HFFc6 (cell line): Measurements from ENCODE around the gene RAB44. TPM values are rescaled to one million over a fixed set of nuclear protein-coding genes. Genes with fewer than 3 reads are reported as not detected.

Experiments used
- DNase-seq: peaks from one replicate; pipeline ENCODE4 v3.0.0-alpha.2; 2018
- H3K27ac Mint-ChIP-seq: 2 replicates; pipeline ENCODE4 v1.8.0; 2020; ENCODE audit warnings: mild to moderate bottlenecking, mixed read lengths
- H3K27me3 Mint-ChIP-seq: 2 replicates; pipeline ENCODE4 v1.8.0; 2021; ENCODE audit warnings: mild to moderate bottlenecking, moderate library complexity, mixed read lengths; ENCODE audit not compliant: insufficient read depth
- H3K36me3 Mint-ChIP-seq: 2 replicates; pipeline ENCODE4 v1.8.0; 2021; ENCODE audit warnings: low read depth, mixed read lengths
- H3K4me1 Mint-ChIP-seq: 2 replicates; pipeline ENCODE4 v1.8.0; 2020; ENCODE audit warnings: low read depth, mixed read lengths
- H3K4me3 Mint-ChIP-seq: 2 replicates; pipeline ENCODE4 v1.8.0; 2020; ENCODE audit warnings: mild to moderate bottlenecking, moderate library complexity, mixed read lengths
- H3K9me3 Mint-ChIP-seq: 2 replicates; pipeline ENCODE4 v1.8.0; 2020; ENCODE audit warnings: mild to moderate bottlenecking, mixed read lengths
- total RNA-seq, 6 experiments: library from RNA; stranded (reverse); fragmentation: NEBNext Ultra II Directional; extraction: Animal tissue kit (Norgen Biotek cat#: 25700); gene quantifications; 2 replicates in 1 of 6; 3 replicates in 5 of 6; pipeline ENCODE4 v1.2.3, GENCODE V29; 2021
- TF ChIP-seq, protein P1 (sequence below): fragments of 200-600 bp; sonication (generic); IDR thresholded peaks from 2 replicates; pipeline ENCODE4 v1.5.0; 2021; ENCODE audit warnings: antibody characterized with exemption, mild to moderate bottlenecking

The RAB44 gene
- total RNA-seq, 6 experiments from 2014 or later = 0.26 to 0.45 TPM; not detected in 4

DNA sequence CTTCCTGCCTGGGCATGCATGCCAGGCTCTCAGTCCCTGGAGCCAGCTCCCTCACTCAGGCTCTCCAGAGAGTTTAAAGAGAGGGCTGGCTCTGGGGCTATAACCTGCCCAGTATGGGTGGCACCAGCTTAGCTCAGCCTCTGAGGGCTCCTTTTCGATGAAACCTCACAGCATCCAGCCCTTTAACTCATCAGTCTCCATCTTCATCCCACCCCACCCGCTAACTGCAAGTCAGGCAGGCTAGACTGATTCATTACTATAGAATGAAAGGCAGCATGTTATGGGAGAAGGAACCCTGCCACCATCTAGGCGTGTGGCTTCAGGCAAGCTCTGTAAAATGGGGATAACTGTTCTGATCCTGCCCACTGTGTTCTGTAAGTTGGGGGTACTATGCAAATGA lies 53.5 kb downstream of the RAB44 start:
- Mint-ChIP-seq H3K9me3 (peaks cover 8% of the 10 kb centered on the region), H3K36me3 (peaks cover 11% of the 10 kb centered on the region; the same call in 1 of the 2 replicates), H3K4me3 (no peak overlapping the region), H3K27ac (no peak overlapping the region), H3K4me1 (peaks cover 54% of the 10 kb centered on the region), H3K27me3 (peaks cover 18% of the 10 kb centered on the region)
- TF ChIP-seq, protein P1, sequence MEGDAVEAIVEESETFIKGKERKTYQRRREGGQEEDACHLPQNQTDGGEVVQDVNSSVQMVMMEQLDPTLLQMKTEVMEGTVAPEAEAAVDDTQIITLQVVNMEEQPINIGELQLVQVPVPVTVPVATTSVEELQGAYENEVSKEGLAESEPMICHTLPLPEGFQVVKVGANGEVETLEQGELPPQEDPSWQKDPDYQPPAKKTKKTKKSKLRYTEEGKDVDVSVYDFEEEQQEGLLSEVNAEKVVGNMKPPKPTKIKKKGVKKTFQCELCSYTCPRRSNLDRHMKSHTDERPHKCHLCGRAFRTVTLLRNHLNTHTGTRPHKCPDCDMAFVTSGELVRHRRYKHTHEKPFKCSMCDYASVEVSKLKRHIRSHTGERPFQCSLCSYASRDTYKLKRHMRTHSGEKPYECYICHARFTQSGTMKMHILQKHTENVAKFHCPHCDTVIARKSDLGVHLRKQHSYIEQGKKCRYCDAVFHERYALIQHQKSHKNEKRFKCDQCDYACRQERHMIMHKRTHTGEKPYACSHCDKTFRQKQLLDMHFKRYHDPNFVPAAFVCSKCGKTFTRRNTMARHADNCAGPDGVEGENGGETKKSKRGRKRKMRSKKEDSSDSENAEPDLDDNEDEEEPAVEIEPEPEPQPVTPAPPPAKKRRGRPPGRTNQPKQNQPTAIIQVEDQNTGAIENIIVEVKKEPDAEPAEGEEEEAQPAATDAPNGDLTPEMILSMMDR = no peak
- peak; percentile 25 for DNase-seq

DNA sequence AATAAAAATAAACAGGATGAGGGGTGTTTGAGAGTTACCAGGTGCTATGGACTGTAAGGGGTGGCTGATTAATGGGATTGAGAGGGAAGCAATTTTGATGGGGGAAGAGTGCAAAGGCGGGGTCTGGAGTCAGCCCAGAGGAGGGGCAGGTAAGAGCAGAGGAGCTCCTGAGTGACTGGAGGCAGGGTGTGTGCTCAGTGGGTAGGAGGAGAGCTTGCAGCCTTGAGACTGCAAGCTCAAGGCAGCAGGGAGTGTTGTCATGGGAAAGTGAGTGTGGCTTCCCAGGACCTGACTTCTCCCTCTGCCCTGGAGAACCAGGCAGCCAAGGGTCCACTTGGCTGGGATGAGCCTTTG lies 54.2 kb downstream of the RAB44 start:
- Mint-ChIP-seq H3K4me3 (no peak overlapping the region), H3K9me3 (peaks cover 8% of the 10 kb centered on the region), H3K4me1 (peaks cover 61% of the 10 kb centered on the region), H3K27me3 (peaks cover 15% of the 10 kb centered on the region), H3K36me3 (peaks cover 11% of the 10 kb centered on the region; the same call in 1 of the 2 replicates), H3K27ac (no peak overlapping the region)
- TF ChIP-seq, protein P1 = no peak
- DNase-seq = no peak

DNA sequence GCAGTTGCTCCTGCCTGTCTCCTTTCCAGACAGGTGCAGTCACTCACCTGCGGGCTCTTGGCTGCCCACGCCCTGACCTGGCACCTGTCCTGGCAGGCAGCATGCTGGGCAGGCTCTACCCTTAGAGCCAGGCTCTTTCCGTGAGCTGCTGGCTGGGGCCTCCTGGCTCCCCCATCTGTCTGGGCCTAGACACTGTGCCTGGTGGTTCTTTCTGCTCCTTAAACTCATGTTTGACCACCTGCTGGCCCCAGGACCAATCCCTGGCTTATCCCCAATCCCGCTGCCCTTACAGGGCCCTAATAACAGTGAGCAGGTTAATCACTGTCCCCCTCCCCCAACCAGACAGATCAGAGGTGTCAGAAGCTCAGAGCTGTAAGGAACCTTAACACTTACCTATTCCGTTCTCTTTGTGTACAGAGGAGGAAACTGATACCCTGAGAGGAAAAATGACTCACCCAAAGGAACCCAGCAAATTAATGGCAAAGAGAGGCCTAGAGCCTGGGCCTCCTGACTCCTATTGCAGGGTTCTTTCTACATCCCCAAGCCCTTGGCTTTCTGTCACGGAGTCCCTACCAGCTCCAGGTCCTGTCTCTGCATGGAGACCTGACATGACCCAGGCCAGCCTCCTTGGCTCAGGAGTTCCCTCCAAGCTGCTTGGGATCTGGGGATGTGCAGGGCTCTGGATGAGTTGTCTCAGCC lies 54.7 kb downstream of the RAB44 start:
- Mint-ChIP-seq H3K4me1 (peaks cover 66% of the 10 kb centered on the region), H3K27ac (no peak overlapping the region), H3K9me3 (peaks cover 8% of the 10 kb centered on the region), H3K27me3 (peaks cover 12% of the 10 kb centered on the region), H3K4me3 (no peak overlapping the region), H3K36me3 (peaks cover 11% of the 10 kb centered on the region; the same call in 1 of the 2 replicates)
- TF ChIP-seq, protein P1 = no peak
- no peak for DNase-seq

DNA sequence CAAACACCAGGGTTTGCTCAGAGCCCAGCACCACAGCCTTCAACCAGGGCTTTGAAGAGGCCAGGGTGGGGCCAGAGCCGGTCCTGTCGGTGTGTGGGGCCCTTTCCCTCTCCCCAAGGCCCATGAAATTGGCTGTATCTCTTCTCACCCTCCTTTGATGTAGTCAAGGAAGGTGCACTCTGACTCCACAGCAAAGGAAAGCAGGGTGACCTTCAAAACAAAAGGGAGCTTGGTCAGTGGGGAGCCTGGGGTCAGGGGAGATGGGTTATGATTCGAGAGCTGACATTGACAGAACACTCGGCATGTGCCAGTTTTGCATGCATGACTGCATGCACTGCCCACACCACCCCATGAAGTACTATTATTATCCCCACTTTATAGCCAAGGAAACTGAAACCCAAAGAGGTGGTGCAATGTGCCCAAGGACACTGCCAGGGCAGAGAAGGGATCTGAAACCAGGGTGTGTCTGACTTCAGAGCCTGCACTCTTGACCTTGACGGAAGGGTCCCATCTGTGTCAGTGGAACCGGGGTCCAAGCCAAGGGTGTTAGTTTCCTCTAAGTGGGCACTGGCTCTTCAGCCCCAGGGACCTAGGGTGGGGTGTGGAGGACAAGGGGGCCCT lies 55.4 kb downstream of the RAB44 start:
- TF ChIP-seq, protein P1 = no peak
- Mint-ChIP-seq H3K27ac (no peak overlapping the region), H3K4me3 (no peak overlapping the region), H3K27me3 (peaks cover 9% of the 10 kb centered on the region), H3K9me3 (peaks cover 8% of the 10 kb centered on the region), H3K36me3 (peaks cover 11% of the 10 kb centered on the region; the same call in 1 of the 2 replicates), H3K4me1 (peaks cover 67% of the 10 kb centered on the region)
- DNase-seq = no peak

DNA sequence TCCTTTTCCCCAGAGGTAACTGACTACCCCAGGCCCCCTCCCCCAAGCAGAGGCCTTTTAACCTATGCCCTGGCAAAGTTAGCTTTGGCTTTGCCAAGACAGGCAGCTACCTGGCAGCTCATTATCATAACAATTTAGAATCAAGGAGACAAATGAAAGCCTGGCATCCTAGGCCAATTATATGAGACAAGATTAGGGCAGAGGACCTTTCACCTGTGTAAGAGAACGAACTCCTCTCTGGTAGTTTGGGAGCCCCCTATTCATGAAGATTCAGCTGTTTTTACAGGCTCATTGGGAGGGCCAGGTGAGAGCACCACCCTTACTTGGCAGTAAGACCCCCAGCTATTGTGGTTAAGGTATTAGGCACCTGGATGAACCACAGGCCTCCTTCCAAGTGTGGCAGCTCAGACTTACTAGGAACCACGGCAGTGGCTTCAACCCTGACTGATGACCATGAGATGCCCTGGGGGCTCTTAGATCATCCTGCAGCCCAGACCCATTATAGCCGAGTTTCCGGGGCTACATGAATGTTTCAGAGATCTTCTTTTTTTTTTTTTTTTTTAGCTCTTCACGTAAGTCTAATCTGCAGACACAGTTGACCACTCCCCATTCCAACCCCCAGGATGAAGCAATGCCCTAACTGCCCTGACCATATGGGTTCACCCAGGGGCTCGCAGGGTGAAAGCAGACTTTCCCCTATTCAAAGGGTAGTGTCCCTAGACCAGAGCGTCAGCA lies 56.2 kb downstream of the RAB44 start:
- TF ChIP-seq, protein P1 = no peak
- peaks cover 9% of the 10 kb centered on the region for H3K27me3 Mint-ChIP-seq
- H3K27ac Mint-ChIP-seq = no peak overlapping the region
- no peak overlapping the region for H3K4me3 Mint-ChIP-seq
- peaks cover 6% of the 10 kb centered on the region; the same call in 1 of the 2 replicates for H3K36me3 Mint-ChIP-seq
- H3K9me3 Mint-ChIP-seq = peaks cover 2% of the 10 kb centered on the region; the same call in 1 of the 2 replicates
- DNase-seq = peak; percentile 50
- H3K4me1 Mint-ChIP-seq = peaks cover 73% of the 10 kb centered on the region
